Measurements from ENCODE around the gene KIF16B.

DNA sequence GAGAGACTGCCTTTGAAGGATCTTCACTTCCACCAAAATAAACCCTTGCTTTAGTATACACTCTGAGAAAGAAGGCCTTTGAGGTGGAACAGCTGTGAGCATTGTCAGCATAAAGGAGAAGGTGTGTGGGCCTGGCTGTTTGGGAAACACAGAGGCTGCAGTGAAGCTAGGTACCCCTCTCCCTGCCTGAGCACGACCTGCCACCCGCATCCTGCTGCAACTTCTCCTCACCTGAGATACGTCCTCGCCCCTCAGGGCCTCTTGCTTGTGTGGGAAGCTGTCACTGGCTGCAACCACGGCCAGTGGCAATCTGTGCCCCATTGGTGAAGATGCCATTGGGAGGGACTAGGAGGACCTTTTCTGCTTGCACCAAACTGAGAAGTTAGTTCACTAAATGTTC lies 307.9 kb downstream of the KIF16B start:
- TF ChIP-seq ESRRA (CRISPR knock-in tag; IDR thresholded peaks at IDR 0.05; ENCODE audit: low read depth), result no peak
- TF ChIP-seq, protein P1, sequence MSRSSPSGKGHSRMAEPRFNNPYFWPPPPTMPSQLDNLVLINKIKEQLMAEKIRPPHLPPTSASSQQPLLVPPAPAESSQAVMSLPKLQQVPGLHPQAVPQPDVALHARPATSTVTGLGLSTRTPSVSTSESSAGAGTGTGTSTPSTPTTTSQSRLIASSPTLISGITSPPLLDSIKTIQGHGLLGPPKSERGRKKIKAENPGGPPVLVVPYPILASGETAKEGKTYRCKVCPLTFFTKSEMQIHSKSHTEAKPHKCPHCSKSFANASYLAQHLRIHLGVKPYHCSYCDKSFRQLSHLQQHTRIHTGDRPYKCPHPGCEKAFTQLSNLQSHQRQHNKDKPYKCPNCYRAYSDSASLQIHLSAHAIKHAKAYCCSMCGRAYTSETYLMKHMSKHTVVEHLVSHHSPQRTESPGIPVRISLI (CRISPR knock-in tag; IDR thresholded peaks at IDR 0.05; ENCODE audit: borderline replicate concordance), result no peak
- no peak for TF ChIP-seq ZNF24 (IDR thresholded peaks at IDR 0.05)
- TF ChIP-seq, protein P2, sequence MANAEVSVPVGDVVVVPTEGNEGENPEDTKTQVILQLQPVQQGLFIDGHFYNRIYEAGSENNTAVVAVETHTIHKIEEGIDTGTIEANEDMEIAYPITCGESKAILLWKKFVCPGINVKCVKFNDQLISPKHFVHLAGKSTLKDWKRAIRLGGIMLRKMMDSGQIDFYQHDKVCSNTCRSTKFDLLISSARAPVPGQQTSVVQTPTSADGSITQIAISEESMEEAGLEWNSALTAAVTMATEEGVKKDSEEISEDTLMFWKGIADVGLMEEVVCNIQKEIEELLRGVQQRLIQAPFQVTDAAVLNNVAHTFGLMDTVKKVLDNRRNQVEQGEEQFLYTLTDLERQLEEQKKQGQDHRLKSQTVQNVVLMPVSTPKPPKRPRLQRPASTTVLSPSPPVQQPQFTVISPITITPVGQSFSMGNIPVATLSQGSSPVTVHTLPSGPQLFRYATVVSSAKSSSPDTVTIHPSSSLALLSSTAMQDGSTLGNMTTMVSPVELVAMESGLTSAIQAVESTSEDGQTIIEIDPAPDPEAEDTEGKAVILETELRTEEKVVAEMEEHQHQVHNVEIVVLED (CRISPR knock-in tag; IDR thresholded peaks at IDR 0.05; ENCODE audit: borderline replicate concordance), result no peak
- no peak for TF ChIP-seq ZNF274 (CRISPR knock-in tag; IDR thresholded peaks at IDR 0.05)
- TF ChIP-seq JUNB (CRISPR knock-in tag; IDR thresholded peaks at IDR 0.05; ENCODE audit: borderline replicate concordance), result no peak
- TF ChIP-seq ZNF761 (CRISPR knock-in tag; conservative IDR thresholded peaks at IDR 0.05), result no peak
- no peak for TF ChIP-seq SP4 (CRISPR knock-in tag; IDR thresholded peaks at IDR 0.05)
- TF ChIP-seq, protein P3, sequence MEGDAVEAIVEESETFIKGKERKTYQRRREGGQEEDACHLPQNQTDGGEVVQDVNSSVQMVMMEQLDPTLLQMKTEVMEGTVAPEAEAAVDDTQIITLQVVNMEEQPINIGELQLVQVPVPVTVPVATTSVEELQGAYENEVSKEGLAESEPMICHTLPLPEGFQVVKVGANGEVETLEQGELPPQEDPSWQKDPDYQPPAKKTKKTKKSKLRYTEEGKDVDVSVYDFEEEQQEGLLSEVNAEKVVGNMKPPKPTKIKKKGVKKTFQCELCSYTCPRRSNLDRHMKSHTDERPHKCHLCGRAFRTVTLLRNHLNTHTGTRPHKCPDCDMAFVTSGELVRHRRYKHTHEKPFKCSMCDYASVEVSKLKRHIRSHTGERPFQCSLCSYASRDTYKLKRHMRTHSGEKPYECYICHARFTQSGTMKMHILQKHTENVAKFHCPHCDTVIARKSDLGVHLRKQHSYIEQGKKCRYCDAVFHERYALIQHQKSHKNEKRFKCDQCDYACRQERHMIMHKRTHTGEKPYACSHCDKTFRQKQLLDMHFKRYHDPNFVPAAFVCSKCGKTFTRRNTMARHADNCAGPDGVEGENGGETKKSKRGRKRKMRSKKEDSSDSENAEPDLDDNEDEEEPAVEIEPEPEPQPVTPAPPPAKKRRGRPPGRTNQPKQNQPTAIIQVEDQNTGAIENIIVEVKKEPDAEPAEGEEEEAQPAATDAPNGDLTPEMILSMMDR (CRISPR knock-in tag; IDR thresholded peaks at IDR 0.05), result no peak
- TF ChIP-seq, protein P4, sequence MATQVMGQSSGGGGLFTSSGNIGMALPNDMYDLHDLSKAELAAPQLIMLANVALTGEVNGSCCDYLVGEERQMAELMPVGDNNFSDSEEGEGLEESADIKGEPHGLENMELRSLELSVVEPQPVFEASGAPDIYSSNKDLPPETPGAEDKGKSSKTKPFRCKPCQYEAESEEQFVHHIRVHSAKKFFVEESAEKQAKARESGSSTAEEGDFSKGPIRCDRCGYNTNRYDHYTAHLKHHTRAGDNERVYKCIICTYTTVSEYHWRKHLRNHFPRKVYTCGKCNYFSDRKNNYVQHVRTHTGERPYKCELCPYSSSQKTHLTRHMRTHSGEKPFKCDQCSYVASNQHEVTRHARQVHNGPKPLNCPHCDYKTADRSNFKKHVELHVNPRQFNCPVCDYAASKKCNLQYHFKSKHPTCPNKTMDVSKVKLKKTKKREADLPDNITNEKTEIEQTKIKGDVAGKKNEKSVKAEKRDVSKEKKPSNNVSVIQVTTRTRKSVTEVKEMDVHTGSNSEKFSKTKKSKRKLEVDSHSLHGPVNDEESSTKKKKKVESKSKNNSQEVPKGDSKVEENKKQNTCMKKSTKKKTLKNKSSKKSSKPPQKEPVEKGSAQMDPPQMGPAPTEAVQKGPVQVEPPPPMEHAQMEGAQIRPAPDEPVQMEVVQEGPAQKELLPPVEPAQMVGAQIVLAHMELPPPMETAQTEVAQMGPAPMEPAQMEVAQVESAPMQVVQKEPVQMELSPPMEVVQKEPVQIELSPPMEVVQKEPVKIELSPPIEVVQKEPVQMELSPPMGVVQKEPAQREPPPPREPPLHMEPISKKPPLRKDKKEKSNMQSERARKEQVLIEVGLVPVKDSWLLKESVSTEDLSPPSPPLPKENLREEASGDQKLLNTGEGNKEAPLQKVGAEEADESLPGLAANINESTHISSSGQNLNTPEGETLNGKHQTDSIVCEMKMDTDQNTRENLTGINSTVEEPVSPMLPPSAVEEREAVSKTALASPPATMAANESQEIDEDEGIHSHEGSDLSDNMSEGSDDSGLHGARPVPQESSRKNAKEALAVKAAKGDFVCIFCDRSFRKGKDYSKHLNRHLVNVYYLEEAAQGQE (IDR thresholded peaks at IDR 0.05; ENCODE audit: borderline replicate concordance in 1 of 2, low read depth in 1 of 2, low read length in 2 of 2), result no peak
- no peak for TF ChIP-seq ZNF891 (CRISPR knock-in tag; IDR thresholded peaks at IDR 0.05)
- no peak for TF ChIP-seq BRCA1 (CRISPR knock-in tag; IDR thresholded peaks at IDR 0.05)
- no peak for TF ChIP-seq NR2C2 (CRISPR knock-in tag; IDR thresholded peaks at IDR 0.05; ENCODE audit: borderline replicate concordance)
